MCF 10A (cell line): ENCODE data around the gene MIS18A. TPM values are rescaled to one million over a fixed set of nuclear protein-coding genes. Genes with fewer than 3 reads are reported as not detected.

Experiments used
- BruUV-seq: library from RNA; stranded (reverse); fragments of 400-500 nt; replicated peaks from 2 replicates; lab custom pipeline; 2021; lab: Mats Ljungman, UMichigan
- CTCF ChIA-PET: fragments of 300-600 bp; sonication (Branson Sonifier 250); formaldehyde crosslinking; extraction: SDS; loops from one replicate; lab custom pipeline; 2021; ENCODE audit warnings: antibody characterized with exemption, inconsistent platforms; lab: Yijun Ruan, JAX
- POLR2A ChIA-PET: fragments of 300-600, 350-650 bp; sonication (Branson Sonifier 250); formaldehyde crosslinking; extraction: SDS; loops from one replicate; lab custom pipeline; 2020; ENCODE audit warnings: antibody characterized with exemption, inconsistent platforms; lab: Yijun Ruan, JAX
- DNase-seq: peaks from one replicate; pipeline ENCODE4 v3.0.0-alpha.2; 2018; ENCODE audit not compliant: unreplicated experiment
- H3K27ac Mint-ChIP-seq: one replicate; pipeline ENCODE4 v1.8.0; 2022; ENCODE audit warnings: mild to moderate bottlenecking, low read depth, mixed read lengths; ENCODE audit not compliant: unreplicated experiment
- H3K27me3 Mint-ChIP-seq: one replicate; pipeline ENCODE4 v1.8.0; 2022; ENCODE audit warnings: mixed read lengths; ENCODE audit not compliant: insufficient read depth, unreplicated experiment
- H3K36me3 Mint-ChIP-seq: one replicate; pipeline ENCODE4 v1.8.0; 2022; ENCODE audit warnings: mild to moderate bottlenecking, moderate library complexity, mixed read lengths; ENCODE audit not compliant: insufficient read depth, unreplicated experiment
- H3K4me1 Mint-ChIP-seq: one replicate; pipeline ENCODE4 v1.8.0; 2022; ENCODE audit warnings: mixed read lengths; ENCODE audit not compliant: insufficient read depth, unreplicated experiment
- H3K4me3 Mint-ChIP-seq: one replicate; pipeline ENCODE4 v1.8.0; 2022; ENCODE audit warnings: mild to moderate bottlenecking, moderate library complexity, mixed read lengths; ENCODE audit not compliant: unreplicated experiment
- H3K9me3 Mint-ChIP-seq: one replicate; pipeline ENCODE4 v1.8.0; 2022; ENCODE audit warnings: mixed read lengths; ENCODE audit not compliant: unreplicated experiment
- CTCF ChIP-seq: fragments of 200-600 bp; IDR thresholded peaks from one replicate; pipeline ENCODE4 v1.8.0; 2022; ENCODE audit warnings: antibody characterized with exemption, mild to moderate bottlenecking; ENCODE audit not compliant: unreplicated experiment
- intact Hi-C: fragments of 100-400 bp; cut with micrococcal nuclease; formaldehyde crosslinking; loops from 2 replicates; pipeline ENCODE4 v1.14.1; 2022
- total RNA-seq: library from RNA; stranded (reverse); gene quantifications from 2 replicates; pipeline ENCODE4 v1.2.3, GENCODE V29; 2022

MIS18A gene
- total RNA-seq, 1 experiment from 2014 or later = 14.0 TPM

GRCh38 chr21:32256251-32256650 lies 22.6 kb downstream of the MIS18A start:
- peaks cover 6% of the 10 kb centered on the region for H3K36me3 Mint-ChIP-seq
- POLR2A ChIA-PET = interaction anchor here (0.9 to 1.3 kb wide), 3 partner anchors 12 to 367 kb away, joined by 3 to 5 read pairs (median 3); partner anchors contain the start of gene MIS18A
- no peak overlapping the region for H3K4me3 Mint-ChIP-seq
- peak overlapping the region; percentile 36 for H3K27ac Mint-ChIP-seq
- no peak for DNase-seq
- H3K9me3 Mint-ChIP-seq = no peaks in the 10 kb centered on the region
- no peak for TF ChIP-seq CTCF
- H3K27me3 Mint-ChIP-seq = peaks cover 28% of the 10 kb centered on the region
- no TSS peak for BruUV-seq
- CTCF ChIA-PET = interaction anchor here (1.1 to 5.7 kb wide), 6 partner anchors 30 to 476 kb away, joined by 3 to 84 read pairs (median 29); no protein-coding TSS in a partner anchor
- intact Hi-C loops = loop anchor here (10.0 kb wide), 1 partner anchor 121 kb away; no protein-coding TSS in a partner anchor
- peaks cover 23% of the 10 kb centered on the region for H3K4me1 Mint-ChIP-seq

- peaks cover 55% of the 10 kb centered on the region for H3K27me3 Mint-ChIP-seq
- ChIA-PET CTCF (interaction anchor here (0.8 kb wide), 1 partner anchor 473 kb away, joined by 3 read pairs; no protein-coding TSS in a partner anchor), POLR2A (no interaction called here)
- H3K4me1 Mint-ChIP-seq = peaks cover 18% of the 10 kb centered on the region
- H3K36me3 Mint-ChIP-seq = no peaks in the 10 kb centered on the region
- DNase-seq = no peak
- TF ChIP-seq CTCF = no peak
- intact Hi-C loops = loop anchor here (10.0 kb wide), 1 partner anchor 118 kb away; no protein-coding TSS in a partner anchor
- no peaks in the 10 kb centered on the region for H3K9me3 Mint-ChIP-seq
- H3K27ac Mint-ChIP-seq = no peak overlapping the region
- no TSS peak for BruUV-seq
- H3K4me3 Mint-ChIP-seq = no peak overlapping the region
Observed at GRCh38 chr21:32253215-32253641, 25.6 kb downstream of the MIS18A start.

GRCh38 chr21:32252136-32252535 lies 26.7 kb downstream of the MIS18A start:
- DNase-seq = no peak
- CTCF ChIA-PET = interaction anchor here (0.8 kb wide), 1 partner anchor 472 kb away, joined by 3 read pairs; no protein-coding TSS in a partner anchor
- Mint-ChIP-seq H3K36me3 (no peaks in the 10 kb centered on the region), H3K4me1 (peaks cover 11% of the 10 kb centered on the region), H3K27me3 (peaks cover 66% of the 10 kb centered on the region), H3K27ac (no peak overlapping the region), H3K4me3 (no peak overlapping the region), H3K9me3 (no peaks in the 10 kb centered on the region)
- POLR2A ChIA-PET = no interaction called here
- no peak for TF ChIP-seq CTCF
- no TSS peak for BruUV-seq
- intact Hi-C loops = loop anchor here (10.0 kb wide), 1 partner anchor 117 kb away; no protein-coding TSS in a partner anchor

GRCh38 chr21:32249511-32250280 lies 29.2 kb downstream of the MIS18A start:
- DNase-seq = no peak
- intact Hi-C loops = loop anchor here (10.0 kb wide), 1 partner anchor 115 kb away; no protein-coding TSS in a partner anchor
- no TSS peak for BruUV-seq
- TF ChIP-seq CTCF = no peak
- Mint-ChIP-seq H3K27ac (no peak overlapping the region), H3K9me3 (no peaks in the 10 kb centered on the region), H3K4me1 (no peaks in the 10 kb centered on the region), H3K27me3 (peaks cover 79% of the 10 kb centered on the region), H3K4me3 (no peak overlapping the region), H3K36me3 (no peaks in the 10 kb centered on the region)
- ChIA-PET CTCF (interaction anchor here (0.7 to 1.5 kb wide), 3 partner anchors 9 to 383 kb away, joined by 3 to 5 read pairs (median 3); no protein-coding TSS in a partner anchor), POLR2A (interaction anchor here (0.5 kb wide), 1 partner anchor 94 kb away, joined by 3 read pairs; no protein-coding TSS in a partner anchor)
